DMS 273 (cell line): ENCODE results near the gene TCAP.

Experiments
- DNase-seq: peaks from one replicate; lab custom pipeline; 2025; ENCODE audit not compliant: unreplicated experiment; lab: John Stamatoyannopoulos, UW

Gene TCAP

DNA sequence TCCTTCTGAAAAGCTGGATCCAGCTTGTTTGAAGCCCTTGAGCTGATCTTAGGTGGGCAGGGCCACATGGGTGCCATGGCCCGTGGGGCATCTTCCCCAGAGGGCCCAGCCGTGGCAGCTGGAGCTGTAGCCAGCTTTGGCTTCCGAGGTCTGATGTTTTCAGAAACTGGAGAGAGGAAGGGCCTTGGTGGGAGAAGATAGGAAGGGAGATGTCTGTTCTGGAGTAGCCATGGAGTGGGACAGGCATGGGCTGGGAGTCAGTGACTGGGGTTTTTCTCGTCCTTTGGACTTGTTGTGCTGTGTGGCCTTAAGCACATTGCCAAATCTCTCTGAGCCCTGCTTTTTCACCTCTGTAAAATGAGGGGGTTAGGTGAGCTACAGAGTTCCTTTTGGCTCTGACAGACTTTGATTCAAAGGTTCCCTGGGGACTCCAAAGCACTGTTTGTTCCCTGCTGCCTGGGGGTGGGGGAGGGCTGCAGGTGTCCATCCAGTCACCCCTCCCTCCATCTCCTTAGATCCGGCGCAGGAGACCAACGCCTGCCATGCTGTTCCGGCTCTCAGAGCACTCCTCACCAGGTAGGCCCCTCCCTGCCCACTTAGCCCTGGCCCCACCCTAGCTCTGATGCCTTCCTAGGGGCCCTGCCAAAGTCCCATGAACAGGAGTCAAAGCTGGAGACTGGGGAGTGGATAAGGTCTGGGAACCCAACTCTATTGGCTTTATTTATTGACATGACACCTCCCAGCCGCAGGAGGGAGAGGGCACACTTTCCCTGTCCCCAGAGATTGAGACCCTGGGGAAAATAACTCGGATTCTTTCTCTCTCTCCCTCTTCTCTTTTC, 36.3 kb upstream of the TCAP start:
- DNase-seq = no peak

DNA sequence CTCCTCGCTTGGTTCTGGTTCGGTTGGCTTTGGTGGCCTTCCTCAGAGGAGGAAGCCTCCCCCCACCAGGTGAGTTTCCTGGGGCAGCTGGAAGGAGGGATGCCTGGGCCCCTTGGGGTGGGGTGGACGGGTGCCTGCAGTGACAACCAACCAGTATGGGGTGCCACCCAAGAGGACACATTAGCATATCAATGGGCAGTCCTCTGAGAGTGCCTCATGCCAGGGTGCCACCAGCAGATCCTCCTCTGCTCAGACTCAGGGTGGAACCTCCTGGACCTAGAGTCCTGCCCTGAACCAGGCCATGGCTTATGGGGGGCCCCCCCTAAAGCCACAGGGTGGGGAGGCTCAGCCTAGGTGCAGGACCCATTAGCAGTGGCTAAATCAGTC, 35.7 kb upstream of the TCAP start:
- no peak for DNase-seq

DNA sequence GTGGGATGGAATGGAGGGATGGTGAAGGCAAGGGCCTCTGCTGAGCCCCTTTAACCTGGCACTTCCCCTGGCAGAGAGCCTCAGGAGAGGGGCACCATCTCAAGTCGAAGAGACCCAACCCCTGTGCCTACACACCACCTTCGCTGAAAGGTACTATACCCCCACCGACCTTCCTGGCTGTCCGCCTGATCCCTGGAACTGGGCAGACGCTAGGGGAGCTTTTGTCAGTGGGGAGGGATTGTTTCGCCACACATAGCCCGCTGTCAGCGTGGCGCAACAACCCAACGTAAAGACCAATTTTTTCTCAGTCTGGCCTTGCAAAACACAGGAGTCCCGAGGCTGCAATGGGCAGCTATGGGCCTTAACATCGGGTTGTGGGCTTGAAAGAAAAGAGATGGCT, 35.3 kb upstream of the TCAP start:
- DNase-seq = no peak

DNA sequence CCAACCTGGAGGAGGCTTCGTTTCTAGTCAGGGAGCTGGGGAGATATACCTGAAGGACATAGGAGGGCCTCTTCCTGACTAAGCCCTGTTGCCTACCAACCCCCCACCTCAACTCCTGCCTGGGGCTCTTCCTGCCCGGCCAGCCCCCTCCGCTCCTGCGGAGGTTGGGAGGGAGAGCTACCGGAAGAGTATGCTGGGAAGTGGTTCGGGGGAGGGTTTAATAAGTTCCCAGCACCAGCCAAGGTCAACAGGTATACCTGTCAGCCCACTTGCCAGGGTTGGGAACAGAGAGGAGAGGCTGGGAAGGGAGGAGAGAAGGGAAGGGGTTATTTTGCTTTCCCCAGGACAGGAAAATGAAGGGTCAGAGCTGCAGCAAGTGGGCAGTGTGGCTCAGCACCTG, 33.7 kb upstream of the TCAP start:
- DNase-seq = no peak

DNA sequence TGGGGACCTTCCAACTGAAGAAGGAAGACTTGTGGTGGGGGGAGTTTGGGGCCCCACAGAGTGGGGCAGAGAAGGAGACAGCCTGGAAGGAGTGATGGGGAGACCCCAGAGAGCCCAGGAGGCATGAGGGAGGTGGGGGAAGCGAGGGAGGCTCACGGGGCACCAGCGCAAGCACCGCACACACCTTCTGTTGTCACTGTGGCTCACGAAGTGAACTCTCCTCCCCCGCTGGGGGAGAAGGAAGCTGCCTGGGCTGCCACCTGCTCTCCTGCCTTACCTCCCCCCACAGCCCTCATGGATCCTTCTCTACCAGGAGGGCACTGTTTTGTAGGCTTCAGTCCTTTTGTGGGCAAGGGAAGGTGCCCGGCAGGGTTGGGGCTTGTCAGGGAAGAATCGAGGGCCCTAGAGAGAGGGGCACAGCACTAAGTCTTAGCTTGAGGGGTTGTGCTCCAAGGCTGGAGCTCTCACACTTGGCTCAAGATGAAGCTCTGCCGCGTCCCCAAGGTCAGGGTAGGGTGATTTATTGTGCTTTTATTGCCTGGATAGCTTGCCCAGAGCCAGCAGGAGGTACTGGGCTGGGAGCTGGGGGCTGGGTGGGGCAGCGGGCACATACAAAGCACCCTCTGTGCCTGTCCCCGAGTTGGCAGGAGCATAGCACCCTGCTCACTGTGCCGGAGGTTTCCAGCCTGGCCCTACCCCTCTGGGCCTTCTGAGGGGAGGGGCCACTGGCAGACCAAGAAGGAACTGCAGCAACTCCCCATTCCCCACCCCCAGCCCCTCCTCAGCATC, 32.8 kb upstream of the TCAP start:
- peak; percentile 64 for DNase-seq

DNA sequence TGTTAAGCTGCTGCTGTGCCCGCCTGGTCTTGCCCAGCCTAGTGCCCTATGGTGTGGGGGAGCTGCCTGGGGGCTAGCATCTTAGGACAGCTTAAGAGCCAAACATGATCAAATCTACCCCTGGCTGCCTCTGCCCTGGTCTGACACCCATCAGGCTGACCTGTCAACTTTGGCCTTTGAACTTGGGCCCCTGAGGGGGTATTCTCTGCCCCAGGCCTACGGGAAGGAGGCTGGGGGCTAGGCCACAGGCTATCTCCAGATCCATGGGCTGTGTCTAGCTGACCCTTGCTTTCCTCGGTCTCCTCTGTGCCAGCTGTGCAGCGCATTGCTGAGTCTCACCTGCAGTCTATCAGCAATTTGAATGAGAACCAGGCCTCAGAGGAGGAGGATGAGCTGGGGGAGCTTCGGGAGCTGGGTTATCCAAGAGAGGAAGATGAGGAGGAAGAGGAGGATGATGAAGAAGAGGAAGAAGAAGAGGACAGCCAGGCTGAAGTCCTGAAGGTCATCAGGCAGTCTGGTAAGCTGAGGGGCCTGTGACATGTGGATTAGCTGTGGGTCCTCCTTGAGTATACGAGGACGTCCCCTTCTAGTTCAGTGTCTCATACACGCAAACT, 31.5 kb upstream of the TCAP start:
- no peak for DNase-seq

DNA sequence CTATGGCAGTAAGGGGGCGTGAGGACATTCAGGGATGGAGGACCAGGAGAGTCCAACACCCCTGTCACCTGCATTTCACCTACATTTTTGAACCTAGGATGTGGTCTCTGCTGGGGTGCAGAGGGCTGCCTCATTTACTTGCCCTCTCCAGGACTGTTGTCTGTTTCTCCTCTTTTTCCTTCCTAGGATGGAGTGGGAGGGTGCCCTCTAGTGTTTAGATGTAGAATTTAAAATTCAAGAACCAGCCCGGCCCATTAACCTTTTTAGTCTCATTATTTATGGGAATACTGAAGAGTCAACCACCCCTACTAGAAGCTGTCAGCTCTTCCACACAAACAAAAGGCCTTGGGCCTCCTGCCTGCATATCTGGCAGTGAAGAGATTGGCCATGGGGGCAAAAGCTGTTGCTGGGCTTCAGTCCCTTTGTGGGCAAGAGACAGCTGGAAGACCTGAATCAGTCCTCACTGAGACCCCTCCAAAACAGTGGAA, 30.7 kb upstream of the TCAP start:
- peak; percentile 80 for DNase-seq

DNA sequence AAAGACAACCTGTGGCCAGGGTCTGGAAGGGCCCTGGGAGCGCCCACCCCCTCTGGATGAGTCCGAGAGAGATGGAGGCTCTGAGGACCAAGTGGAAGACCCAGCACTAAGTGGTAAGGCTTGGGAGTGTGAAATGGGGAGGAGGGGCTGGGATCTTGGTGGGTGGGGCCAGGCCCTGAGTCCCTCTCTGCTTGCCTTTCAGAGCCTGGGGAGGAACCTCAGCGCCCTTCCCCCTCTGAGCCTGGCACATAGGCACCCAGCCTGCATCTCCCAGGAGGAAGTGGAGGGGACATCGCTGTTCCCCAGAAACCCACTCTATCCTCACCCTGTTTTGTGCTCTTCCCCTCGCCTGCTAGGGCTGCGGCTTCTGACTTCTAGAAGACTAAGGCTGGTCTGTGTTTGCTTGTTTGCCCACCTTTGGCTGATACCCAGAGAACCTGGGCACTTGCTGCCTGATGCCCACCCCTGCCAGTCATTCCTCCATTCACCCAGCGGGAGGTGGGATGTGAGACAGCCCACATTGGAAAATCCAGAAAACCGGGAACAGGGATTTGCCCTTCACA, 29.5 kb upstream of the TCAP start:
- DNase-seq = no peak

DNA sequence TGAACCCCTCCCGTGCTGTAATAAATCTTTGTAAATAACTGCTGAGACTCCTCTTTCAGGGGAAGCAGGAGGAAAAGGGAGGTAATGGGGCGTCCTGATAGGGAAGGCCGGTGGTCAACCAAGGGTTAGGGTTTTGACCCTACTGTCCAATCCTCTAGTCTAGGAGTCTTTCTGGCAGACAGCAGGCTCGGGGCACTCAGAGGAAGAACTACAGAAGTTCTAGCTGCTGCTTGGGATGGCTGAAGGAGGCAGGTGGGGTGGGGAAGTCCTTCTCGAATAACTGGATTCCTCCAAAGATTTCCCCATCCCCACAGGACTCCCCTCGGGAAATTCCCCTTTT, 28.6 kb upstream of the TCAP start:
- DNase-seq = no peak

DNA sequence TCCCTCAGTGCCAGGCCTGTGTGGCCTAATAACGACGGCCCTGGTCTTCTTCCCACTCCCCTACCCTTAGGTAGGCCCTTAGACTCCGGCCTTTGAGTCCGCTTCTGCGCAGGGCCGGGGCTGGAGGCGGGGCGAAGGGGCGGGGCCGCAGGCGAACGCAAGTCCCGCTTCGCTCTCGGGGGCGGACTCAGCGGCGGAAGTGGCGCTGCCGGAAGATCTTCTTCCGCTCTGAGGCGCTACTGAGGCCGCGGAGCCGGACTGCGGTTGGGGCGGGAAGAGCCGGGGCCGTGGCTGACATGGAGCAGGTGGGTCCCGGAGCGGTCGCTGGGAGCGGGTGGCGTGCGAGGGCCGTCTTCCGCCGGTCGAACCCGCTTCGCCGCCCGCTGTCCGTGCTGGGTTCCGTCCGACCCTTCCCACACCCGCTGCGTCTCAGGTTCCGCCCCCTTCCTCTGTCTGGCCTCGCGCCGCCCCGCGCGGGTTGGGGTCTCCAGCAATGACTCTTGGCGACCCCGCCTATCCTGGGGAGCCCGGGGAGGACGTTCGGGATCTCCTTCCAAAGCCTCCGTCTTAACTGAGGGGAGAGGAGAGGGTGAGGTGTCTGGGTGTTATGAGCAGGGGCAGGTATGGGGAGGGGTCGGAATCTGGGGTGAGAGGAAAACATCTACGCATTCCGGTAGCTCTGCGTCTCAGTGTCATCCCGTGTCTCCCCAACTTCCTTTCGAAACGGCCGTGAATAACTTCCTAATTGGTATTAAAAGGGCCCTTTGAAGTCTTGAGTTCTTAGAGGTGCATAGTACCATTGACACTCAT, 28.0 kb upstream of the TCAP start, which contains the start of gene STARD3:
Gene STARD3 (plus strand): TSS at position 218 of the 810 bp plus-strand sequence. CDS start 16,388 bp downstream, outside the sequence.
- peak; percentile 95 for DNase-seq

DNA sequence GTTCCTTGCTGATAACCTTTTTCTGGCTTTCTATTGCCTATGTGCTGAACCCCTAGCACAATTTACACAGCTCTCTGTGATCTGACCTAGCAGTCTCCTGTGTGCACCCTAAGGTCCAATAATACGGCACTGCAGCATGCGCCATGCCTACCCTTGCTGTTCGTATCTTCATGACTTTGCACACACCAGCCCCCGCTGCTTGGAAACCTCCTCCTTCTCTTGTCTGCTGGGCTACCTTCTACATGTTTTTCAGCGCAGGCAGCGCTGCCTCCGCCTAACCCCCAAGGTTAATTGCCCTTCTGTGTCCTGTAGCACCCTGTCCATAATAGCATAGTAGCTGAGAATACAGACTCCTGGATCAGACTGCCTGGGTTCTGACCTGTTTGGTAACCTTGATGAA, 26.8 kb upstream of the TCAP start:
- no peak for DNase-seq

DNA sequence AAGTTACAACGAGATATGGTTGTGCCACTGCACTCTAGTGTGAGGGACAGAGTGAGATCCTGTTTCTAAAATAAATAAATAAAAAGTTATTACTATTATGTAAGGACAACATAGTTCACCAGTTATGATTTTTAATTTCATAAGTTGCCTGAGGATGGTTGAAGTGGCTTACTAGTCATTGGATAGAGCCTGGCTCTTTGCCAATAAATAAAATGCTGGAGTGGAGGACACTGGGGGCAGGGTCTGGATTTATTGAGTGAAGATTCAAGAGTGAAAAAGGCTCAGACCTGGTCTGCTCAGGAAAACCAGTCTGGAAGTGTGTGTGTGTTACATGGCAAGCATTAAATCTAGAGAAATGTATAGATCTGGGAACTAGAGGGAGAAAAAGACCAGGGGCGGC, 26.1 kb upstream of the TCAP start:
- no peak for DNase-seq

DNA sequence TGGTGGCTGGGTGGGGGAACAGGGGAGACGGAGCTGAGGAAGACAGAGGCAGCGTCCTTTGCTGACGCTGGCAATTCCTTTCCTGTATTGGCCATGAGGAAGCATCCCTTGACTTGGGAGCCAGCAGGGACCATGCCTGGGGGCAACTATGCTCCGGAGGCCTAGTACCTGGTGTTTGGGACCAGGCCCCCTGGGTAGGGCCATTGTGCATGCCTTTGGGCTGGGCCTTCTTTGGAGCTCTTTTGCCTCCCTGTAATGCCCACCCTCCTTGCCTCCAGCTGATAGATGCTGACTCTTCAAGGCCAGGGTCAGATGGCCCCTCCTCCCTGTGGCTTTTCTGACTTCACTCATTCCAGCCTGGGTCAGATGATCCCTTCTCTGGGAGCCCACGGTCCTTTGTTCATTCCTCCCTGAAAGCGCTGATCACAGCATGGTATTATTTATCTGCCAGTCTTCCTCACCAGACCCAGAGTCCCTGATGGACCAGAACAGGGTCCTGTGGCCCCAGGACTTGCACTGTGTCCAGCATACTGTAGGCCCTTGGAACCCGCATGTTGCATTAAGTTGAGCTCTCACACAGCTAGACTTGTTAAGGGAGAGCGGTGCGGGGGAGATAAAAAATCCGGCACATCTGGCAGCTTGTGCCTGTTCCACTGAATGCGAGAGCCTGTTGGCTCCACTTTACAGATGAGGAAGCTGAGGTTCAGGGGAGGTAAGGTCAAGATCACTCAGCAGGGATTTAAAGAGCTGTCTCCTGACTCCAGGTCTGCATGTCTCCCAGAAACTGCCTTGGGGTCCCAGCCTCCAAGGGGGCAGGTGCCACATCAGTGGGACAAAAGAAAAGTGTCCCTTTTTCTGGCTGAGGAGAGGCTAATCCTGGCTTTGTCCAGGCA, 25.3 kb upstream of the TCAP start:
- no peak for DNase-seq

DNA sequence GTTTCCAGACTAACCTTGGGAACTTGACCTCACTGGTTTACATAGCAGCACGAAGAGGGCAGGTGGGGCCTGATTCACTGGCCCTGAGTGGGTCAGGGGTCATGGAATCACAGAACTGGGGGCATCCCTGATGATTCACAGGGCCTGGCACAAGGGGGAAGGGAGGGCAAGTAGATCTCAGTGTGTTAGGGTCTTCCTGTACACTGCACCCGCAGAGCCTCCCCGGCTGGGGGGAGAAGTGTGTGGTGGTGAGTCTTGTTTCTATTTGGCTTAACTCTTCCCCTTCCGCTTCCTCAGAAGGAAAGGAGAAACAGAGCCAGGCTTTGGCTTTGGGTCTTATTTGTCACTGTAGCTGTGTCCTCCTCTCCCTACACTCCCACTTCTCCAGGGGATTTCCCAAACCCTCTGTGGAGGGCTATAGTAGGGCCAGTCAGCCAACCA, 24.5 kb upstream of the TCAP start:
- no peak for DNase-seq

DNA sequence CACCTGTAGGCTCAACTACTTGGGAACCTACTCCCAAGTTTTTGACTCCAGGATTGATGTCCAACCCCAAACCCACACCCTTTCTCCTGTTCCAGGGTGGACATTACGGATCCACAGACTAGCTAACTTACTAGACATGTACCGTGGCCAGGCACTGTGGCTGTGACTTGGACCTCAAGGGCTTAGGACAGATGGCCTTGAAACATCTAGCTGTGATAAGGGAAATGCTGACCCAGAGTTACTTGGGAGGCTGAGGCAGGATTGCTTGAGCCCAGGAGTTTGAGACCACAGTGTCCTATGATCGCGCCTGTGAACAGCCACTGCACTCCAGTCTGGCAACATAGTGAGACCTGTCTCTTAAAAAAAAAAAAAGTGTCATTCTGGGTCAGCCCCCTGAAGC, 24.1 kb upstream of the TCAP start:
- DNase-seq = no peak

DNA sequence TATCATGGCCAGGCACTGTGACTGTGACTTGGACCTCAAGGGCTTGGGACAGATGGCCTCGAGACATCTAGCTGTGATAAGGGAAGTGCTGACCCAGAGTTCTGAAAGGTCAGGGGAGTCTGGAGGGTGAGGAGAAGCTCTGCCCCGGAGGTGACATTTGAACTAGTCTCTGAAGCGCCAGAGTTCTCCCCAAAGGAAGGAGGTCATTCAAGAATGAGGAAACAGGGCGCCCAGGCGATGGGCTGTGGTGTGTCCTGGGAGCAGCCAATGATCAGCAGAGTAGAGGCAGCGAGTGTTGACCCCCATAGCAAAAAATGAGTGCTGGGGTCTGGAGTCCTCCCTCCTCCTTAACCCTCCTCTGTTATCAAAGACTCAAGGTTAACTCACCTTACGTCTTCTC, 23.3 kb upstream of the TCAP start:
- DNase-seq = no peak

DNA sequence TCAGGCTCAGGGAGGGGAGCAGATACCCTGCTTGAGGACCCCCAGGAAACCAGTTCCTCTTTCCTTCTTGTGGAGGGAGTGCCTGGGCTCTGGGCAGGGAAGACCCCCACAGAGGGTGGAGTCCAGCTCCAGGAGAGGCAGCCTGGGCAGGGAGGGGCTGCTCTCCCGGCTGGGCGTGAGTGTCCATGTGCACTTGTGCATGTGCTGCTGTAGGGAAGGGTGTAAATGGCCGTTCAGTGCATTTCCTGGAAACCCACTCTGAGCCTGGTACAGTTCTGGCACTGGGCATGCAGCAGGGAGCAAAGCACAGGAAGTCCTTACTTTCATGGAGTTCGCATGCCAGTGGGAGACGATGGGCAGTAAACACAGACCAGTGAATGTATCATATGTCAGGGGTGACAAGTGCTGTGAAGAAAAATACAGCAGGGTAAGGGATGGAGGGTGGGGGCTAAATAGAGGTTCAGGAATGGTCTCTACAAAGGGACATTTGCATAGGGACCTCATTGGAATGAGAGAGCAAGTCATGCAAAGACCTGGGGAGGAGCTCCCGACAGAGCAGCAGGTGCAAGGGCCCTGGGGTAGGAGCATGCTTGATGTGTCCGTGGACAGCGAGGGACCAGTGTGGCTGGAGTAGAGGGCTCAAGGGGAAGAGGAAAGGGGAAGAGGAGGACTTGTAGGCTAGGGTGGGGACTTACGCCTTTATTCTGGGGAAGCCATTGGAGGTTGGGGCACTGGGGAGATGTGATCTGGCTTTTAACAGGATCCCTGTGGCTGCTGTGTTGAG, 22.7 kb upstream of the TCAP start:
- no peak for DNase-seq

DNA sequence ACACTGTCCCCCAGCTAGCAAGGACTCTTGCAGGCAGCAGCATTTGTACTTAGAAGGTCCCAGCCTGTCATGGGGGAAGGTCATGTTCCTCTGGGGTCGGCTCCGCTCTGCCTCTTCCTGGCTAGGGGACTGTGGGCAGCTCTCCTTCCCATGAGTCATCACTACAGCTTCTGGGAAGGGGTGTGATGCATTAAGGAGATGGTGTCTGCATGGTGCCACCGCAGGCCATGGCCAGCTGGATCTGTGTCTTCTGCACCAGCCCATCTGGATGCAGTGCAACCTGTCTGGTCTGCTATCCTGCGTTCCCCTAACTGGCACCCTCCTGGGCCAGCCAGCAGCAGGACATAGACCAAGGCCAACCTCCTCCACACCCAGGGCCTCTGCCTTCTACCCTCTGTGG, 21.9 kb upstream of the TCAP start:
- no peak for DNase-seq

DNA sequence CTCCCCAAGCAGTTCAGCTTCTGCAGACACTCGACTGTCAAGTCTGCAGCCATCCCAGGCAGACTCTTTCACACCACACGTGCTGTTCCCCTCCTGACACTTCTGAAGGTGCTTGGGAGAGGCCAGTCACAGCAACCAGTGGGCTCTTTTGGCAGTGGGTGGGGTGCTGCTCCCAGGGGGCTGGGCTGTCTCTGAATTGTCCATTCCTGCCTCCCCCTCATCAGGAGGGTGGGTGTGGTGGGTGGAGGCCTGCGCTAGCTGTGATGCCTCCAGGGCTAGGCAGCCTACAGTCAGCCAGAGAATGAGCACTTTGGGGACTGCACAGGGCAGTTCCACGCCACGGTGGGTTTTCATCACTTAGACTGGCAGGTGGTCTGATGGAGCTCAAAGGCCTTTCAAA, 17.9 kb upstream of the TCAP start:
- DNase-seq = no peak
